ENCODE results near the gene SNX32. TPM values are rescaled to one million over a fixed set of nuclear protein-coding genes. Genes with fewer than 3 reads are reported as not detected.

The SNX32 gene
- total and polyA plus RNA-seq, 9 of the 15 experiments (the other 6 are each of a cell fraction or from before 2014, with no cell fraction given): 0.03 TPM; not detected in 7

- peak; percentile 65 for TF ChIP-seq ARID4B (CRISPR knock-in tag; IDR thresholded peaks at IDR 0.05)
- no peak for TF ChIP-seq NFATC3 (IDR thresholded peaks at IDR 0.05)
- peak; percentile 60 for TF ChIP-seq SUPT5H (IDR thresholded peaks at IDR 0.05)
- no peak for TF ChIP-seq ZFP1 (CRISPR knock-in tag; IDR thresholded peaks at IDR 0.05)
- no peak for TF ChIP-seq HOXB6 (CRISPR knock-in tag; IDR thresholded peaks at IDR 0.05; ENCODE audit: borderline replicate concordance)
- TF ChIP-seq CBFA2T3 (IDR thresholded peaks at IDR 0.05): no peak
- no peak; the same call in 1 of the 2 replicates for TF ChIP-seq POLR2AphosphoS2 (IDR thresholded peaks at IDR 0.05; ENCODE audit: low read length)
- no peak for TF ChIP-seq ZNF408 (CRISPR knock-in tag; IDR thresholded peaks at IDR 0.05; ENCODE audit: low read depth)
- no peak for TF ChIP-seq ZBTB12 (CRISPR knock-in tag; IDR thresholded peaks at IDR 0.05)
- peak; percentile 95 for TF ChIP-seq RAD51 (IDR thresholded peaks at IDR 0.05; ENCODE audit: borderline replicate concordance, low read depth)
- TF ChIP-seq HDAC6 (IDR thresholded peaks at IDR 0.05; ENCODE audit: low read depth, low read length): no peak
- no peak for TF ChIP-seq MEF2A (IDR thresholded peaks at IDR 0.05; ENCODE audit: control insufficient read depth, low read depth, low read length)
- TF ChIP-seq AFF1 (IDR thresholded peaks at IDR 0.05; ENCODE audit: low read depth in 1 of 2, partially characterized antibody in 2 of 2): no peak
- TF ChIP-seq ZNF146 (CRISPR knock-in tag; IDR thresholded peaks at IDR 0.05; ENCODE audit: unreplicated experiment): no peak
- TF ChIP-seq HDGF (IDR thresholded peaks at IDR 0.05): no peak
- TF ChIP-seq CBX1 (IDR thresholded peaks at IDR 0.05; ENCODE audit: low read depth): no peak
- no peak for TF ChIP-seq SNIP1 (IDR thresholded peaks at IDR 0.05; ENCODE audit: low read depth)
- no peak for TF ChIP-seq E2F5 (CRISPR knock-in tag; IDR thresholded peaks at IDR 0.05)
- no peak for TF ChIP-seq EHMT2 (IDR thresholded peaks at IDR 0.05)
Measured at GRCh38 chr11:65856689-65857499, 23.1 kb downstream of the SNX32 start (continued).
